HepG2 (cell line): ENCODE results near the gene RUVBL1. TPM values are rescaled to one million over a fixed set of nuclear protein-coding genes. Genes with fewer than 3 reads are reported as not detected.

Experiments
- BCL6 ChIP-seq: IDR thresholded peaks from 2 replicates; pipeline ENCODE4 v1.6.1; 2016; ENCODE audit warnings: missing genetic modification reagents, missing compliant biosample characterization
- GATAD2A ChIP-seq: IDR thresholded peaks from 2 replicates; pipeline ENCODE4 v1.6.1; 2016
- MAFF ChIP-seq: IDR thresholded peaks from 2 replicates; pipeline ENCODE4 v1.6.1; 2011; ENCODE audit warnings: low read depth, low read length, improper control_type of control experiment
- MTA3 ChIP-seq: sonication (generic); formaldehyde crosslinking; IDR thresholded peaks from 2 replicates; pipeline ENCODE4 v1.4.0; 2020; ENCODE audit warnings: missing genetic modification reagents
- NPAS2 ChIP-seq: sonication (generic); formaldehyde crosslinking; IDR thresholded peaks from 2 replicates; pipeline ENCODE4 v1.8.0; 2022; ENCODE audit warnings: mild to moderate bottlenecking, missing genetic modification reagents, borderline replicate concordance
- PCBP2 ChIP-seq: fragments of 200-400 bp; formaldehyde crosslinking; optimal IDR thresholded peaks from 2 replicates; pipeline ENCODE3; 2018; ENCODE audit warnings: low read length, low read depth; ENCODE audit not compliant: poor library complexity, severe bottlenecking
- ZNF530 ChIP-seq: sonication (generic); formaldehyde crosslinking; IDR thresholded peaks from 2 replicates; pipeline ENCODE4 v1.5.0; 2020; ENCODE audit warnings: low read depth, mild to moderate bottlenecking, missing genetic modification reagents
- polyA plus RNA-seq, 8 experiments: library from polyadenylated mRNA; depleted of rRNA in 3 of 8; stranded (reverse) in 7 of 8; unstranded in 1 of 8; fragments of >200 nt; fragmentation: Illumina TruSeq in 4 of 8; extraction: Trizol in 4 of 8; gene quantifications; 2 replicates each; pipeline versions ENCODE4 v1.2.1 to v1.2.3, GENCODE V29; 2011 to 2016; ENCODE audit warnings: low read depth in 4 of 8, missing spikeins in 1 of 8, mixed read lengths in 1 of 8; ENCODE audit not compliant: insufficient read depth in 1 of 8
- total RNA-seq, 5 experiments: library from RNA; depleted of rRNA; stranded (reverse); fragments of >200 nt; fragmentation: Illumina TruSeq; extraction: Trizol; gene quantifications; 2 replicates each; pipeline ENCODE4 v1.2.3, GENCODE V29; 2016; ENCODE audit warnings: low read depth in 1 of 5
- TF ChIP-seq, protein P1 (sequence below): sonication (generic); formaldehyde crosslinking; IDR thresholded peaks from 2 replicates; pipeline ENCODE4 v1.5.0; 2020; ENCODE audit warnings: mild to moderate bottlenecking, missing genetic modification reagents, borderline replicate concordance
- TF ChIP-seq, protein P2 (sequence below): sonication (generic); formaldehyde crosslinking; IDR thresholded peaks from 2 replicates; pipeline ENCODE4 v1.5.0; 2020; ENCODE audit warnings: missing genetic modification reagents, mild to moderate bottlenecking, borderline replicate concordance
- TF ChIP-seq, protein P3 (sequence below): sonication (generic); formaldehyde crosslinking; IDR thresholded peaks from 2 replicates; pipeline ENCODE4 v1.4.0; 2020; ENCODE audit warnings: missing genetic modification reagents, mild to moderate bottlenecking, borderline replicate concordance
- TF ChIP-seq, protein P4 (sequence below): sonication (generic); formaldehyde crosslinking; IDR thresholded peaks from 2 replicates; pipeline ENCODE4 v1.4.0; 2020; ENCODE audit warnings: missing genetic modification reagents; ENCODE audit errors: not compliant biosample characterization
- TF ChIP-seq, protein P5 (sequence below): sonication (generic); formaldehyde crosslinking; IDR thresholded peaks from 2 replicates; pipeline ENCODE4 v1.5.1; 2020; ENCODE audit warnings: mild to moderate bottlenecking, missing genetic modification reagents, moderate library complexity
- TF ChIP-seq, protein P6 (sequence below): sonication (generic); formaldehyde crosslinking; IDR thresholded peaks from 2 replicates; pipeline ENCODE4 v1.5.1; 2020; ENCODE audit warnings: mild to moderate bottlenecking, missing genetic modification reagents, borderline replicate concordance

RUVBL1 gene
- total and polyA plus RNA-seq, 2 of the 13 experiments (the other 11 are each of a cell fraction or from before 2014, with no cell fraction given), result 32.7 to 86.3 TPM

DNA sequence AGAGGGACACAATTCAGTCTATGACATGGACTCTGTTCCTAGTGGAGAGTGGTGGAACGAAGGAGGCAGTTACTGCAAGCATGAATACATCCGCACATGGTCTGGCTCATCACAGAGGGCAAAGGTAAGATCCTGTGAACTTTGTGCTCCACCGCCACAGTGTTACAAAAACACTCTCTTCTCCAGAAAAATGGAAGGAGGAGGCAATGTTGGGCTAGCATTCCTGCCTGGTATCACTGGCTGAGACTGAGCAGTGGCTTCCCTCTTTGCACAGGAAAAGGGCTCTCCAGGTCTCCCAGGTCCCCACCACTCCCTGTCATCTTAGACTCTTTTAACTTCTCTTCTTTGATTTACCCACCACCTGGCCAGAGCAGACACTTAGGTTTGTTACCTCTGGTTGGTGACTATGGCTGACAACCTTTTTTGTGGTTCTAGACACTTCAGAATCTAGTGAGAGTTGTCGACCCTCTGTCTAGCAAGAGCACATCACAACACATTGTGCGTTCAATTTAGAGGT lies 28.2 kb upstream of the RUVBL1 start (continued):
- TF ChIP-seq, protein P1, sequence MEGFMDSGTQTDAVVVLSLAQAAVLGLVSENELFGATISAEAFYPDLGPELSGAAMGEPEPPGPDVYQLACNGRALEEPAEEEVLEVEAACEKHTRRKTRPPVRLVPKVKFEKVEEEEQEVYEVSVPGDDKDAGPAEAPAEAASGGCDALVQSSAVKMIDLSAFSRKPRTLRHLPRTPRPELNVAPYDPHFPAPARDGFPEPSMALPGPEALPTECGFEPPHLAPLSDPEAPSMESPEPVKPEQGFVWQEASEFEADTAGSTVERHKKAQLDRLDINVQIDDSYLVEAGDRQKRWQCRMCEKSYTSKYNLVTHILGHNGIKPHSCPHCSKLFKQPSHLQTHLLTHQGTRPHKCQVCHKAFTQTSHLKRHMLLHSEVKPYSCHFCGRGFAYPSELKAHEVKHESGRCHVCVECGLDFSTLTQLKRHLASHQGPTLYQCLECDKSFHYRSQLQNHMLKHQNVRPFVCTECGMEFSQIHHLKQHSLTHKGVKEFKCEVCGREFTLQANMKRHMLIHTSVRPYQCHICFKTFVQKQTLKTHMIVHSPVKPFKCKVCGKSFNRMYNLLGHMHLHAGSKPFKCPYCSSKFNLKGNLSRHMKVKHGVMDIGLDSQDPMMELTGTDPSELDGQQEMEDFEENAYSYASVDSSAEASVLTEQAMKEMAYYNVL (CRISPR knock-in tag), result peak; percentile 70; the same call in 1 of the 2 replicates
- TF ChIP-seq NPAS2 (CRISPR knock-in tag), result no peak
- no peak for TF ChIP-seq ZNF530 (CRISPR knock-in tag)
- TF ChIP-seq, protein P2, sequence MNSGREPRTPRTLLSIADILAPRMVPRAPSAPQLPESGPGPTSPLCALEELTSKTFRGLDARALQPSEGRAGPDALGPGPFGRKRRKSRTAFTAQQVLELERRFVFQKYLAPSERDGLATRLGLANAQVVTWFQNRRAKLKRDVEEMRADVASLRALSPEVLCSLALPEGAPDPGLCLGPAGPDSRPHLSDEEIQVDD (CRISPR knock-in tag), result no peak
- TF ChIP-seq, protein P3, sequence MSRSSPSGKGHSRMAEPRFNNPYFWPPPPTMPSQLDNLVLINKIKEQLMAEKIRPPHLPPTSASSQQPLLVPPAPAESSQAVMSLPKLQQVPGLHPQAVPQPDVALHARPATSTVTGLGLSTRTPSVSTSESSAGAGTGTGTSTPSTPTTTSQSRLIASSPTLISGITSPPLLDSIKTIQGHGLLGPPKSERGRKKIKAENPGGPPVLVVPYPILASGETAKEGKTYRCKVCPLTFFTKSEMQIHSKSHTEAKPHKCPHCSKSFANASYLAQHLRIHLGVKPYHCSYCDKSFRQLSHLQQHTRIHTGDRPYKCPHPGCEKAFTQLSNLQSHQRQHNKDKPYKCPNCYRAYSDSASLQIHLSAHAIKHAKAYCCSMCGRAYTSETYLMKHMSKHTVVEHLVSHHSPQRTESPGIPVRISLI (CRISPR knock-in tag), result no peak
- no peak for TF ChIP-seq MTA3 (CRISPR knock-in tag)
- peak; percentile 87 for TF ChIP-seq GATAD2A (CRISPR knock-in tag)
- no peak for TF ChIP-seq PCBP2
- TF ChIP-seq, protein P4, sequence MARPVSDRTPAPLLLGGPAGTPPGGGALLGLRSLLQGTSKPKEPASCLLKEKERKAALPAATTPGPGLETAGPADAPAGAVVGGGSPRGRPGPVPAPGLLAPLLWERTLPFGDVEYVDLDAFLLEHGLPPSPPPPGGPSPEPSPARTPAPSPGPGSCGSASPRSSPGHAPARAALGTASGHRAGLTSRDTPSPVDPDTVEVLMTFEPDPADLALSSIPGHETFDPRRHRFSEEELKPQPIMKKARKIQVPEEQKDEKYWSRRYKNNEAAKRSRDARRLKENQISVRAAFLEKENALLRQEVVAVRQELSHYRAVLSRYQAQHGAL, result no peak
- TF ChIP-seq, protein P5, sequence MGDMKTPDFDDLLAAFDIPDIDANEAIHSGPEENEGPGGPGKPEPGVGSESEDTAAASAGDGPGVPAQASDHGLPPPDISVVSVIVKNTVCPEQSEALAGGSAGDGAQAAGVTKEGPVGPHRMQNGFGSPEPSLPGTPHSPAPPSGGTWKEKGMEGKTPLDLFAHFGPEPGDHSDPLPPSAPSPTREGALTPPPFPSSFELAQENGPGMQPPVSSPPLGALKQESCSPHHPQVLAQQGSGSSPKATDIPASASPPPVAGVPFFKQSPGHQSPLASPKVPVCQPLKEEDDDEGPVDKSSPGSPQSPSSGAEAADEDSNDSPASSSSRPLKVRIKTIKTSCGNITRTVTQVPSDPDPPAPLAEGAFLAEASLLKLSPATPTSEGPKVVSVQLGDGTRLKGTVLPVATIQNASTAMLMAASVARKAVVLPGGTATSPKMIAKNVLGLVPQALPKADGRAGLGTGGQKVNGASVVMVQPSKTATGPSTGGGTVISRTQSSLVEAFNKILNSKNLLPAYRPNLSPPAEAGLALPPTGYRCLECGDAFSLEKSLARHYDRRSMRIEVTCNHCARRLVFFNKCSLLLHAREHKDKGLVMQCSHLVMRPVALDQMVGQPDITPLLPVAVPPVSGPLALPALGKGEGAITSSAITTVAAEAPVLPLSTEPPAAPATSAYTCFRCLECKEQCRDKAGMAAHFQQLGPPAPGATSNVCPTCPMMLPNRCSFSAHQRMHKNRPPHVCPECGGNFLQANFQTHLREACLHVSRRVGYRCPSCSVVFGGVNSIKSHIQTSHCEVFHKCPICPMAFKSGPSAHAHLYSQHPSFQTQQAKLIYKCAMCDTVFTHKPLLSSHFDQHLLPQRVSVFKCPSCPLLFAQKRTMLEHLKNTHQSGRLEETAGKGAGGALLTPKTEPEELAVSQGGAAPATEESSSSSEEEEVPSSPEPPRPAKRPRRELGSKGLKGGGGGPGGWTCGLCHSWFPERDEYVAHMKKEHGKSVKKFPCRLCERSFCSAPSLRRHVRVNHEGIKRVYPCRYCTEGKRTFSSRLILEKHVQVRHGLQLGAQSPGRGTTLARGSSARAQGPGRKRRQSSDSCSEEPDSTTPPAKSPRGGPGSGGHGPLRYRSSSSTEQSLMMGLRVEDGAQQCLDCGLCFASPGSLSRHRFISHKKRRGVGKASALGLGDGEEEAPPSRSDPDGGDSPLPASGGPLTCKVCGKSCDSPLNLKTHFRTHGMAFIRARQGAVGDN (CRISPR knock-in tag), result peak; percentile 46; the same call in 1 of the 2 replicates
- TF ChIP-seq BCL6 (CRISPR knock-in tag), result 0 out of 2 replicates have a peak, but pooled peaks have one; percentile 57
- TF ChIP-seq, protein P6, sequence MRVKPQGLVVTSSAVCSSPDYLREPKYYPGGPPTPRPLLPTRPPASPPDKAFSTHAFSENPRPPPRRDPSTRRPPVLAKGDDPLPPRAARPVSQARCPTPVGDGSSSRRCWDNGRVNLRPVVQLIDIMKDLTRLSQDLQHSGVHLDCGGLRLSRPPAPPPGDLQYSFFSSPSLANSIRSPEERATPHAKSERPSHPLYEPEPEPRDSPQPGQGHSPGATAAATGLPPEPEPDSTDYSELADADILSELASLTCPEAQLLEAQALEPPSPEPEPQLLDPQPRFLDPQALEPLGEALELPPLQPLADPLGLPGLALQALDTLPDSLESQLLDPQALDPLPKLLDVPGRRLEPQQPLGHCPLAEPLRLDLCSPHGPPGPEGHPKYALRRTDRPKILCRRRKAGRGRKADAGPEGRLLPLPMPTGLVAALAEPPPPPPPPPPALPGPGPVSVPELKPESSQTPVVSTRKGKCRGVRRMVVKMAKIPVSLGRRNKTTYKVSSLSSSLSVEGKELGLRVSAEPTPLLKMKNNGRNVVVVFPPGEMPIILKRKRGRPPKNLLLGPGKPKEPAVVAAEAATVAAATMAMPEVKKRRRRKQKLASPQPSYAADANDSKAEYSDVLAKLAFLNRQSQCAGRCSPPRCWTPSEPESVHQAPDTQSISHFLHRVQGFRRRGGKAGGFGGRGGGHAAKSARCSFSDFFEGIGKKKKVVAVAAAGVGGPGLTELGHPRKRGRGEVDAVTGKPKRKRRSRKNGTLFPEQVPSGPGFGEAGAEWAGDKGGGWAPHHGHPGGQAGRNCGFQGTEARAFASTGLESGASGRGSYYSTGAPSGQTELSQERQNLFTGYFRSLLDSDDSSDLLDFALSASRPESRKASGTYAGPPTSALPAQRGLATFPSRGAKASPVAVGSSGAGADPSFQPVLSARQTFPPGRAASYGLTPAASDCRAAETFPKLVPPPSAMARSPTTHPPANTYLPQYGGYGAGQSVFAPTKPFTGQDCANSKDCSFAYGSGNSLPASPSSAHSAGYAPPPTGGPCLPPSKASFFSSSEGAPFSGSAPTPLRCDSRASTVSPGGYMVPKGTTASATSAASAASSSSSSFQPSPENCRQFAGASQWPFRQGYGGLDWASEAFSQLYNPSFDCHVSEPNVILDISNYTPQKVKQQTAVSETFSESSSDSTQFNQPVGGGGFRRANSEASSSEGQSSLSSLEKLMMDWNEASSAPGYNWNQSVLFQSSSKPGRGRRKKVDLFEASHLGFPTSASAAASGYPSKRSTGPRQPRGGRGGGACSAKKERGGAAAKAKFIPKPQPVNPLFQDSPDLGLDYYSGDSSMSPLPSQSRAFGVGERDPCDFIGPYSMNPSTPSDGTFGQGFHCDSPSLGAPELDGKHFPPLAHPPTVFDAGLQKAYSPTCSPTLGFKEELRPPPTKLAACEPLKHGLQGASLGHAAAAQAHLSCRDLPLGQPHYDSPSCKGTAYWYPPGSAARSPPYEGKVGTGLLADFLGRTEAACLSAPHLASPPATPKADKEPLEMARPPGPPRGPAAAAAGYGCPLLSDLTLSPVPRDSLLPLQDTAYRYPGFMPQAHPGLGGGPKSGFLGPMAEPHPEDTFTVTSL (CRISPR knock-in tag), result peak; percentile 81
- TF ChIP-seq MAFF, result no peak
